Thyroid gland (tissue), 4 donors: ENCODE measurements around the gene COL8A2.

Experiments used
- POLR2A ChIP-seq, 2 donors: fragments of 450-650 bp; IDR thresholded peaks; one replicate each; pipeline ENCODE4 v1.6.1; 2017; ENCODE audit warnings: antibody characterized with exemption in 2 of 2, mild to moderate bottlenecking in 2 of 2, moderate library complexity in 1 of 2
- TF ChIP-seq, protein P1 (sequence below), 6 experiments: fragments of 200-600 bp in 3 of 6; fragments of 450-650 bp in 3 of 6; sonication (generic) in 3 of 6; IDR thresholded peaks; one replicate each; pipeline ENCODE4 v1.5.1; 2016 to 2019; ENCODE audit warnings: antibody characterized with exemption in 6 of 6, mild to moderate bottlenecking in 2 of 6, inconsistent platforms in 1 of 6, moderate library complexity in 1 of 6

DNA sequence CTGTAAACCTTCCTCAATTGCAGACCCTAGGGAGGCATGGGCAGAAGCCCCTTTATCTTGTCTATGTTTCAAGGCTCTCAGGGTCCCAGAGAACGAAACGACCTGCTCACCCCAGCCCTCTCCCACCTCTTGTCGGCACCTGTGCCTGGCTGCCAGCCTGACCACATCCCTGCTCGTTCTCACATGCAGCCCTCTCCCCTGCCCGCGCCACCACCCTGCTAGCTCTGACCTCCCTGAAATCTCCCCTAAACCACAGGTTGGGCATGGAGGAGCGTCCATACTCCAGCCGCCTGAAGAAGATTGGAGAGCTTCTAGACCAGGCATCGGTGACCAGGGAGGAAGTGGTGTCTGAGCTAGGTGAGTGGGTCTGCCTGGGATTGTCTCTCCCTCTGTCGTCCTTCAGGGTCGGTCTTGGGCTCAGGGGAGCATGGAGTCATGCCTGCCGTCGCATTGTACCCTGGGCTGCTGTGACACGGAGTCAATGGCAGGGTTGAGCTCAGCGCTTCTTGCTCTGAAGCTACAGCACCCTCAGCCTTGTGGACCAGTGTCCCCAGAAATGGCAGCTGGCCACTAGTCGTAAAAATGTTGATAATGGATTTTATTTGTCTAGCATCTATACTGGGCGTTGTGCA lies 32.7 kb downstream of the COL8A2 start:
- TF ChIP-seq, protein P1, sequence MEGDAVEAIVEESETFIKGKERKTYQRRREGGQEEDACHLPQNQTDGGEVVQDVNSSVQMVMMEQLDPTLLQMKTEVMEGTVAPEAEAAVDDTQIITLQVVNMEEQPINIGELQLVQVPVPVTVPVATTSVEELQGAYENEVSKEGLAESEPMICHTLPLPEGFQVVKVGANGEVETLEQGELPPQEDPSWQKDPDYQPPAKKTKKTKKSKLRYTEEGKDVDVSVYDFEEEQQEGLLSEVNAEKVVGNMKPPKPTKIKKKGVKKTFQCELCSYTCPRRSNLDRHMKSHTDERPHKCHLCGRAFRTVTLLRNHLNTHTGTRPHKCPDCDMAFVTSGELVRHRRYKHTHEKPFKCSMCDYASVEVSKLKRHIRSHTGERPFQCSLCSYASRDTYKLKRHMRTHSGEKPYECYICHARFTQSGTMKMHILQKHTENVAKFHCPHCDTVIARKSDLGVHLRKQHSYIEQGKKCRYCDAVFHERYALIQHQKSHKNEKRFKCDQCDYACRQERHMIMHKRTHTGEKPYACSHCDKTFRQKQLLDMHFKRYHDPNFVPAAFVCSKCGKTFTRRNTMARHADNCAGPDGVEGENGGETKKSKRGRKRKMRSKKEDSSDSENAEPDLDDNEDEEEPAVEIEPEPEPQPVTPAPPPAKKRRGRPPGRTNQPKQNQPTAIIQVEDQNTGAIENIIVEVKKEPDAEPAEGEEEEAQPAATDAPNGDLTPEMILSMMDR (IDR thresholded peaks at IDR 0.05) = no peak
- TF ChIP-seq POLR2A (IDR thresholded peaks at IDR 0.05) = no peak
